ENCODE data around the gene WWC2. TPM values are rescaled to one million over a fixed set of nuclear protein-coding genes. Genes with fewer than 3 reads are reported as not detected.

The WWC2 gene
- total RNA-seq, 2 experiments from 2014 or later, result not detected

DNA sequence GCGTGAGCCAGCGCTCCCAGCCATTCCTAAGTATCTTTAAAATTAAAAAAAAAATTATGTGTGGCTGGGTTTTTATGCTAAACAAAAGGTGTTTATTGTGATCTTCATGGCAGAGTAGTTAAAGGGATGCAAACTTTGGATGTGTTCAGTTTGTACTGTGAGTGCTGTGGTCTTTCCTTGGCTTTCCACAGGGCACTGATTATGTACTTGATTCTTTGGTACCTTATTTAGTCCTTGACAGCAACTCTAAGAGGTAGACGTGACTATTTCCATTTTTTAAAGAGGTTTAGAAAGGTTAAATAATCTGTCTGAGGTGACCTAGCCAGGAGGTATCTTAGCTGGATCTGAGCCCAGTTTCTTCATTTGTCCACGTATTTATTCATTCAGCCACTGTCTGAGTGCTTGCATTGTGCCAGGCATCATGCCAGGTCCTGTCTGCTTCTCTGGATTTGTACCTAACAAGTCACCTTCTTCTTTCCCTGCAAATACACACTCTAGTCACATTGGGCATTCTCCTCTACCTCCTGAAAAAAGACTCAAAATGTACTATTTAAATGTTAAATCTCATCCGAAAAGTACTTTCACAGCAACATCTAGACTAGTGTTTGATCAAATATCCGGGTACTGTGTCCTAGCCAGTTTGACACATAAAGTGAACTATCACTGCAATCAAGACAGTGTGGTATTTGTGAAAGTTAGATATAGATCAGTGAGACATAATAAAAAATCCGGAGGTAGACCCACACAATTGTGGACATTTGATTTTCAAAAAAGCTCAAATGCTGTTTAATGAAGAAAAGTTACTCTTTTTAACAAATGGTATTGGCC is 31.5 kb downstream of the WWC2 start:
- H3K4me2 ChIP-seq (ENCODE audit: low read length), result no peak overlapping the region
- H4K20me1 ChIP-seq (ENCODE audit: insufficient read depth, low read length), result no peaks in the 10 kb centered on the region
- TF ChIP-seq, protein P1, sequence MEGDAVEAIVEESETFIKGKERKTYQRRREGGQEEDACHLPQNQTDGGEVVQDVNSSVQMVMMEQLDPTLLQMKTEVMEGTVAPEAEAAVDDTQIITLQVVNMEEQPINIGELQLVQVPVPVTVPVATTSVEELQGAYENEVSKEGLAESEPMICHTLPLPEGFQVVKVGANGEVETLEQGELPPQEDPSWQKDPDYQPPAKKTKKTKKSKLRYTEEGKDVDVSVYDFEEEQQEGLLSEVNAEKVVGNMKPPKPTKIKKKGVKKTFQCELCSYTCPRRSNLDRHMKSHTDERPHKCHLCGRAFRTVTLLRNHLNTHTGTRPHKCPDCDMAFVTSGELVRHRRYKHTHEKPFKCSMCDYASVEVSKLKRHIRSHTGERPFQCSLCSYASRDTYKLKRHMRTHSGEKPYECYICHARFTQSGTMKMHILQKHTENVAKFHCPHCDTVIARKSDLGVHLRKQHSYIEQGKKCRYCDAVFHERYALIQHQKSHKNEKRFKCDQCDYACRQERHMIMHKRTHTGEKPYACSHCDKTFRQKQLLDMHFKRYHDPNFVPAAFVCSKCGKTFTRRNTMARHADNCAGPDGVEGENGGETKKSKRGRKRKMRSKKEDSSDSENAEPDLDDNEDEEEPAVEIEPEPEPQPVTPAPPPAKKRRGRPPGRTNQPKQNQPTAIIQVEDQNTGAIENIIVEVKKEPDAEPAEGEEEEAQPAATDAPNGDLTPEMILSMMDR (conservative IDR thresholded peaks at IDR 0.05; ENCODE audit: low read length), result no peak
- no peak for TF ChIP-seq EZH2phosphoT487 (IDR thresholded peaks at IDR 0.05; ENCODE audit: borderline replicate concordance, low read depth, low read length)
- H2AFZ ChIP-seq (ENCODE audit: low read length), result no peak overlapping the region
- H3K27ac ChIP-seq (ENCODE audit: low read depth, low read length, poor library complexity, severe bottlenecking), result no peak overlapping the region
- H3K79me2 ChIP-seq (ENCODE audit: insufficient read depth, low read depth, low read length), result no peaks in the 10 kb centered on the region
- H3K4me1 ChIP-seq (ENCODE audit: insufficient read depth, low read length, poor library complexity, severe bottlenecking), result no peaks in the 10 kb centered on the region
- no peaks in the 10 kb centered on the region for H3K9me2 ChIP-seq (ENCODE audit: insufficient read depth, low read length)
- H3K9me3 ChIP-seq (ENCODE audit: low read length), result no peaks in the 10 kb centered on the region
- H3K36me3 ChIP-seq (ENCODE audit: insufficient read depth, low read length), result no peaks in the 10 kb centered on the region
- POLR2A ChIA-PET, result interaction anchor here (0.5 kb wide), 1 partner anchor 20 kb away, joined by 3 read pairs; no protein-coding TSS in a partner anchor
- BruUV-seq (replicated peaks), result no TSS peak
- no peak for DNase-seq (ENCODE audit: low spot score)
- intact Hi-C loops (cut with micrococcal nuclease; ENCODE audit: unreplicated experiment), result no loop called here
- CTCF ChIA-PET (ENCODE audit: unreplicated experiment), result no interaction called here
- no peak overlapping the region for H3K4me3 ChIP-seq (ENCODE audit: low read depth, low read length, poor library complexity, severe bottlenecking)

GRCh38 chr4:183132081-183132480 is 33.0 kb downstream of the WWC2 start:
- TF ChIP-seq, protein P1 (conservative IDR thresholded peaks at IDR 0.05; ENCODE audit: low read length), result no peak
- no peak for TF ChIP-seq EZH2phosphoT487 (IDR thresholded peaks at IDR 0.05; ENCODE audit: borderline replicate concordance, low read depth, low read length)
- no TSS peak for BruUV-seq (replicated peaks)
- no peaks in the 10 kb centered on the region for H3K36me3 ChIP-seq (ENCODE audit: insufficient read depth, low read length)
- no peaks in the 10 kb centered on the region for H4K20me1 ChIP-seq (ENCODE audit: insufficient read depth, low read length)
- no peak overlapping the region for H3K4me2 ChIP-seq (ENCODE audit: low read length)
- no peak overlapping the region for H2AFZ ChIP-seq (ENCODE audit: low read length)
- no peaks in the 10 kb centered on the region for H3K4me1 ChIP-seq (ENCODE audit: insufficient read depth, low read length, poor library complexity, severe bottlenecking)
- no peak for DNase-seq (ENCODE audit: low spot score)
- CTCF ChIA-PET (ENCODE audit: unreplicated experiment), result no interaction called here
- H3K9me2 ChIP-seq (ENCODE audit: insufficient read depth, low read length), result no peaks in the 10 kb centered on the region
- H3K4me3 ChIP-seq (ENCODE audit: low read depth, low read length, poor library complexity, severe bottlenecking), result no peak overlapping the region
- H3K27ac ChIP-seq (ENCODE audit: low read depth, low read length, poor library complexity, severe bottlenecking), result no peak overlapping the region
- intact Hi-C loops (cut with micrococcal nuclease; ENCODE audit: unreplicated experiment), result no loop called here
- H3K9me3 ChIP-seq (ENCODE audit: low read length), result no peaks in the 10 kb centered on the region
- POLR2A ChIA-PET, result no interaction called here
- no peaks in the 10 kb centered on the region for H3K79me2 ChIP-seq (ENCODE audit: insufficient read depth, low read depth, low read length)

DNA sequence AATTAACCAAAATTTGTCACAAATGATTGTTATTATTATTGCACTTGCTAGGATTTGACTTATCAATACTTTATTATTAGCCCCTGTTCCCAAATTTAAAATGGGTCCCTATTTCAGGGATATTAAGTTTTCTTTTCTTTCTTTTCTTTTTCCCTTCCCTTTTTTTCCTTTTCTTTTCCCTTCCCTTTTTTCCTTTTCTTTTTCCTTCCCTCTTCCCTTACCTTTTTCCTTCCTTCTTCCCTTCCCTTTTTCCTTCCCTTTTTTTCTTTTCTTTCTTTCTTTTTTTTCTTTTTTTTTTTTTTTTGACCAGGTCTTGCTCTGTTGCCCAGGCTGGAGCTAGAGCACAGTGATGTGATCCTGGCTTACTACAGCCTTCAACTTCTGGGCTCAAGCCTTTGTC is 33.8 kb downstream of the WWC2 start:
- H2AFZ ChIP-seq (ENCODE audit: low read length), result no peak overlapping the region
- no peaks in the 10 kb centered on the region for H3K36me3 ChIP-seq (ENCODE audit: insufficient read depth, low read length)
- H3K4me1 ChIP-seq (ENCODE audit: insufficient read depth, low read length, poor library complexity, severe bottlenecking), result no peaks in the 10 kb centered on the region
- intact Hi-C loops (cut with micrococcal nuclease; ENCODE audit: unreplicated experiment), result no loop called here
- TF ChIP-seq, protein P1 (conservative IDR thresholded peaks at IDR 0.05; ENCODE audit: low read length), result no peak
- no peak for TF ChIP-seq EZH2phosphoT487 (IDR thresholded peaks at IDR 0.05; ENCODE audit: borderline replicate concordance, low read depth, low read length)
- POLR2A ChIA-PET, result interaction anchor here (0.7 kb wide), 1 partner anchor 470 kb away, joined by 8 read pairs; no protein-coding TSS in a partner anchor
- CTCF ChIA-PET (ENCODE audit: unreplicated experiment), result no interaction called here
- no peak overlapping the region for H3K4me2 ChIP-seq (ENCODE audit: low read length)
- no peaks in the 10 kb centered on the region for H3K9me2 ChIP-seq (ENCODE audit: insufficient read depth, low read length)
- no peak overlapping the region for H3K27ac ChIP-seq (ENCODE audit: low read depth, low read length, poor library complexity, severe bottlenecking)
- H3K9me3 ChIP-seq (ENCODE audit: low read length), result no peaks in the 10 kb centered on the region
- H3K4me3 ChIP-seq (ENCODE audit: low read depth, low read length, poor library complexity, severe bottlenecking), result no peak overlapping the region
- H3K79me2 ChIP-seq (ENCODE audit: insufficient read depth, low read depth, low read length), result no peaks in the 10 kb centered on the region
- no TSS peak for BruUV-seq (replicated peaks)
- DNase-seq (ENCODE audit: low spot score), result no peak
- no peaks in the 10 kb centered on the region for H4K20me1 ChIP-seq (ENCODE audit: insufficient read depth, low read length)
